GM12891 (cell line): ENCODE results near the gene BACE1.

Experiments used
- POLR2A ChIP-seq: IDR thresholded peaks from 2 replicates; pipeline ENCODE4 v1.6.1; 2011; ENCODE audit warnings: low read depth, low read length, control low read depth
- POLR2AphosphoS5 ChIP-seq: IDR thresholded peaks from 2 replicates; pipeline ENCODE4 v1.6.1; 2011; ENCODE audit warnings: low read depth, low read length, control low read depth
- SPI1 ChIP-seq: IDR thresholded peaks from 2 replicates; pipeline ENCODE4 v1.6.1; 2011; ENCODE audit warnings: low read depth, low read length, control low read depth
- TAF1 ChIP-seq: IDR thresholded peaks from 2 replicates; pipeline ENCODE4 v1.6.1; 2011; ENCODE audit warnings: low read depth, low read length, control low read depth

DNA sequence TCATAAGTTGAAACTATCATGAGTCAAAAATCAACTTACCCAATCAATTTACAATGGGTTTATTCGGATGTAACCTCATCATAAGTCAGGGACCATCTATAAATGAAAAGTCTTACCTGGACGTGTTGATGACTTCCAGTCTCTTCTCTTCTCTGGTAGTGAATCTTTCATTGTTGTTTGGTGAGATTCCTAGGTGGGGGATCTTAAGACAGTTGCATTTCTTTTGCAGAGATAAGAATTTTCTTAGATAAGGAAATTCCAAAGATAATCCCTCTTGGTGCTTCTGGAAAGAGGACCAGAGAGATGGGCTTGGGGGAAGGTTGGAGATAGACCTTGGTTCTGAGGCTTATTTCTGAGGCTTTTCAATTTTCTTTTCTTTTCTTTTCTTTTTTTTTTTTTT is 46.2 kb downstream of the BACE1 start:
- TF ChIP-seq POLR2A: no peak
- no peak for TF ChIP-seq POLR2AphosphoS5
- TF ChIP-seq TAF1: no peak
- no peak for TF ChIP-seq SPI1
